Activated CD8-positive, alpha-beta memory T cell treated with anti-CD3 and anti-CD28 coated beads for 4 hours (primary cell): ENCODE measurements around the gene PI4KA.
"Not testable (repeated sequence)": the region's sequence is repeated elsewhere in the genome, so short reads cannot be mapped to it uniquely, and the experiment has no call there.

Source experiments
- DNase-seq, 2 donors: peaks; one replicate each; pipeline ENCODE4 v3.0.0-alpha.2; 2020; ENCODE audit warnings: low read depth in 2 of 2

PI4KA gene

GRCh38 chr22:20667548-20667947 is 191.1 kb downstream of the PI4KA start:
- DNase-seq, result not testable (repeated sequence)

GRCh38 chr22:20666560-20666959 is 192.1 kb downstream of the PI4KA start:
- no peak for DNase-seq

DNA sequence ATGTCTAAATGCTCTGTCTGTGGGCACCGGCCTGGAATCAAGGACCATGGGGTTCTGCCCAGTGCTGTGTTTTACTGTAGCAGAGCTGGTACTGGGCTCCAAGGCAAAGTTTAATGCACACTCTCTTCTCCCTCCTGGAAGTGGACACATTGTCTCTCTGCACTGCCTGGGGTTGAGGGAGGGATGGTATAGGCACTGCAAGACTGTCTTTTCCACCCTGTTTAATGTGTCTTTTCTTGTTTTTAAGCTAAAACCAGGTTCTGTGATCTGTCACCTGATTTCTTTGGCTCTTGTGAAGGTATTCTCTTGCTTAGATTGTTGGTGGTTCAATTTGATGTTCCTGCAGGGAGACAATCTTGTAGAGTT is 194.0 kb downstream of the PI4KA start:
- DNase-seq, result no peak

GRCh38 chr22:20663941-20664593 is 194.5 kb downstream of the PI4KA start:
- DNase-seq, result no peak

- DNase-seq, result no peak
Observed at GRCh38 chr22:20663137-20663828, 195.3 kb downstream of the PI4KA start.

- DNase-seq, result not testable (repeated sequence)
Observed at GRCh38 chr22:20662524-20663036, 196.0 kb downstream of the PI4KA start.

- DNase-seq, result no peak
Observed at GRCh38 chr22:20661473-20661872, 197.1 kb downstream of the PI4KA start.

DNA sequence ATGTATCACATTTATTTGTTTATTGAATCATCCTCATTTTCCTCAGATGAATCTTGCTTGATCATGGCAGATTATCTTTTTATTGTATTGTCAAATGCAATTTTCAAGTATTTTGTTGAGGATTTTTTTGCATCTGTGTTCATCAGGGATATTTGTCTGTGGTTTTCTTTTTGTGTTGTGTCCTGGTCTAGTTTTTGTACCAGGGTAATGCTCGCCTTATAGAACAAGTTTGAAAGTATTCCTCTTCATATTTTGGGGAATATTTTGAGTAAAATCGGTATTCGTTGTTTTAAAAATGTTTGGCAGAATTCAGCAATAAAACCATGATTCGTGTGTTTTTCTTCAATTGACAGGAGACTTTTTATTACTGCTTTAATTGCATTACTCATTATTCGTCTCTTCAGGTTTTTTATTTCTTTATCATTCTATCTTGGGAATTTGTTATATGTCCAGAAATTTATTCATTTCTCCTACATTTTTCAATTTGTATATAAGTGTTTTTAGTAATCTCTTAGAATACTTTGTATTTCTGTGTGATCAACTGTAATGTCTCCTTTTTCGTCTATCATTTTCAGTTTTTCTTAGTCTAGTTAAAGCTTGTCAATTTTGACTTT is 198.1 kb downstream of the PI4KA start:
- no peak for DNase-seq

GRCh38 chr22:20659920-20660319 is 198.7 kb downstream of the PI4KA start:
- no peak for DNase-seq

DNA sequence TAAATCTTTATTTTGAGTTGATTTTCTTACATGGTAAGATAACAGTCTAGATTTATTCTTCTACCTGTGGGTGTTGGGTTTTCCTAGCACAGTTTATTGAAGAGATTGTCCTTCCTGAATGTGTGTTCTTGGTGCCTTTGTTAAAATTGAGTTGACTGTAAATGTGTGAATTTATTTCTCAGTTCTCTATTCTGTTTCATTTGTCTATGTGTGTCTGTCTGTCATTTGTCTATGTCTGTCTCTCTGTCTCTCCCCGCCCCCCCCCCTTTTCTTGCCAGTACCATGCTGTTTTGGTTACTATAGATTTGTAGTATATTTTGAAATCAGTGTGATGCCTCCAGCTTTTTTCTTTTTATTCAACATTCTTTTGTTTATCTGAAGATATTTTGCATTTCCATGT is 199.4 kb downstream of the PI4KA start:
- DNase-seq, result no peak

DNA sequence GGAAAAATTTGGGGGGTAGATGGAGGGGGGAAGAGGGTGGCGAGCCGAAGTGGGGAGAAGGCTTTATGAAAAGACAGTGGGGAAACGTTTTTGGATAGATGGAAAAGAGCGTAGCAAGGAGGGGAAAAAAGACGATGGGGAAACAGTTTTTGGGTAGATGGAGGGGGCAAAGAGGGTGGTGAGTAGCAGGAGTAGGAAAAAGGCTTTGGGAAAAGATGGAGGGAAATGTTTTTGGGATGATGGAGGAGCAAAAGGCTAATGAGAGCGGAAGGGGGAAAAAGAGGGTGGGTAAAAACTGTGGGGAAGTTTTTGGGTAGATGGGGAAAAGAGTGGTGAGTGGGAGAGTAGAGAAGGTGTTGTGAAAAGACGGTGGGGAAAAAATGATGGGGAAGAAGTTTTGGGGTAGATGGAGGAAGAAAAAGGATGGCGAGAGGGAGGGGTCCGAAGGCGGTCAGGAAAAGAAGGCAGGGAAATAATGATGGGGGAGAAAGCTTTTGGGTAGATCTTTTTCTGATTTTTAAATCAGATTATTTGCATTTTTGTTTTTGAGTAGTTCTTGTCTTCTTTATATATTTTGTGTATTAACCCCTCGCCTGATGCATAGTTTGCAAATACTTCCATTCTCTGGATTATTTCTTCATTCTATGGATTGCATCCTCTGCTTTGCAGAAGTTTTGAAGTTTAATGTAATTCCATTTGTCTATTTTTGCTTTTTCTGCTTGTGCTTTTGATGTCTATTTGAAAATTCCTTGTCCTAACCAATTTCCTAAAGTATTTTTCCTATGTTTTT is 200.0 kb downstream of the PI4KA start:
- DNase-seq, result no peak

- no peak for DNase-seq
Observed at GRCh38 chr22:20657963-20658362, 200.6 kb downstream of the PI4KA start.
